Natural killer cell (primary cell): ENCODE results near the gene S100A5. TPM values are rescaled to one million over a fixed set of nuclear protein-coding genes. Genes with fewer than 3 reads are reported as not detected.

Experiments
- ATAC-seq, 3 donors: fragments of 150-1000 bp in 2 of 3; fragments of 200-7000 bp in 1 of 3; cut with Tn5 transposase; 1 replicate in 1 of 3; 2 replicates in 2 of 3; pipeline ENCODE4 v1.10.0; 2021; ENCODE audit warnings: mild to moderate bottlenecking in 2 of 3, moderate library complexity in 2 of 3
- DNase-seq, 2 donors: peaks; one replicate each; pipeline versions ENCODE4 v3.0.0 to v3.0.0-alpha.2; 2013 to 2021; ENCODE audit warnings: mixed read lengths in 1 of 2
- H3K27ac ChIP-seq: one replicate; pipeline ENCODE4 v1.5.1; 2013; ENCODE audit warnings: mild to moderate bottlenecking, low read length
- H3K27me3 ChIP-seq: one replicate; pipeline ENCODE4 v1.6.1; 2013; ENCODE audit warnings: low read length; ENCODE audit not compliant: control insufficient read depth, insufficient read depth
- H3K36me3 ChIP-seq: one replicate; pipeline ENCODE4 v1.6.1; 2013; ENCODE audit warnings: low read length; ENCODE audit not compliant: control insufficient read depth, insufficient read depth
- H3K4me1 ChIP-seq: one replicate; pipeline ENCODE4 v1.6.1; 2013; ENCODE audit warnings: low read length; ENCODE audit not compliant: control insufficient read depth, insufficient read depth
- H3K4me3 ChIP-seq: one replicate; pipeline ENCODE4 v1.5.1; 2013; ENCODE audit warnings: low read length
- H3K9me3 ChIP-seq: one replicate; pipeline ENCODE4 v1.6.1; 2013; ENCODE audit warnings: low read length; ENCODE audit not compliant: control insufficient read depth, insufficient read depth
- H3K27ac Mint-ChIP-seq, 2 donors: one replicate each; pipeline ENCODE4 v1.8.0; 2022; ENCODE audit warnings: mild to moderate bottlenecking in 2 of 2, mixed read lengths in 2 of 2, moderate library complexity in 1 of 2
- H3K27me3 Mint-ChIP-seq, 2 donors: one replicate each; pipeline ENCODE4 v1.8.0; 2022; ENCODE audit warnings: low read depth in 2 of 2, mixed read lengths in 2 of 2
- H3K36me3 Mint-ChIP-seq: one replicate; pipeline ENCODE4 v1.8.0; 2022; ENCODE audit warnings: mixed read lengths
- H3K4me1 Mint-ChIP-seq, 2 donors: one replicate each; pipeline ENCODE4 v1.8.0; 2022; ENCODE audit warnings: mixed read lengths in 2 of 2
- H3K4me3 Mint-ChIP-seq: one replicate; pipeline ENCODE4 v1.8.0; 2022; ENCODE audit warnings: mild to moderate bottlenecking, moderate library complexity, mixed read lengths
- H3K9me3 Mint-ChIP-seq, 2 donors: one replicate each; pipeline ENCODE4 v1.8.0; 2022; ENCODE audit warnings: mixed read lengths in 2 of 2
- CTCF ChIP-seq: fragments of 200-600 bp; IDR thresholded peaks from one replicate; pipeline ENCODE4 v1.8.0; 2022; ENCODE audit warnings: antibody characterized with exemption
- WGBS: methylation state at CpG from one replicate; pipeline ENCODE4 v1.1.7; 2013; ENCODE audit warnings: missing lambda C conversion rate; ENCODE audit not compliant: insufficient coverage; 5-methylcytosine and 5-hydroxymethylcytosine counted together
- intact Hi-C: fragments of 100-400 bp; cut with micrococcal nuclease; formaldehyde crosslinking; loops from one replicate; pipeline ENCODE4 v1.14.2; 2022
- total RNA-seq, 4 donors: library from RNA; stranded (reverse); fragments of 120-200 nt in 1 of 4; gene quantifications; one replicate each; pipeline versions ENCODE4 v1.2.3 to v1.2.4, GENCODE V29; 2013 to 2022

Gene S100A5
- total RNA-seq, 3 donors from 2014 or later (not counting 1 experiment from before 2014, with no cell fraction given): not detected

GRCh38 chr1:153532769-153533599 is 7.8 kb downstream of the S100A5 start:
- no peaks in the 10 kb centered on the region for H3K27me3 ChIP-seq
- Mint-ChIP-seq H3K4me1 (peaks cover 50 to 57% of the 10 kb centered on the region in 2 donors), H3K27me3 (no peaks in the 10 kb centered on the region), H3K36me3 (no peaks in the 10 kb centered on the region), H3K27ac (peak overlapping the region; percentile 90 to 94), H3K9me3 (no peaks in the 10 kb centered on the region), H3K4me3 (peak overlapping the region; percentile 84)
- H3K9me3 ChIP-seq: no peaks in the 10 kb centered on the region
- intact Hi-C loops: loop anchor here (1.0 kb wide), 1 partner anchor 35 kb away; no protein-coding TSS in a partner anchor
- peak overlapping the region; percentile 71 for H3K27ac ChIP-seq
- peaks cover 8% of the 10 kb centered on the region for H3K36me3 ChIP-seq
- WGBS: 38% methylated on average over 34 of the region's 34 CpGs
- peak overlapping the region; percentile 1 for H3K4me3 ChIP-seq
- DNase-seq (peak; percentile 73 to 88), ATAC-seq (no peak)
- H3K4me1 ChIP-seq: peaks cover 59% of the 10 kb centered on the region
- peak; percentile 78 for TF ChIP-seq CTCF

- no peak for TF ChIP-seq CTCF
- peak overlapping the region; percentile 84 for H3K4me3 Mint-ChIP-seq
- H3K4me1 Mint-ChIP-seq: peaks cover 50 to 53% of the 10 kb centered on the region in 2 donors
- 81% methylated on average over 2 of the region's 2 CpGs for WGBS
- peak in 1 of 2 donors; percentile 67 for DNase-seq
- H3K9me3 Mint-ChIP-seq: no peaks in the 10 kb centered on the region
- peak overlapping the region; percentile 90 to 94 for H3K27ac Mint-ChIP-seq
- Histone ChIP-seq H3K4me1 (peaks cover 57% of the 10 kb centered on the region), H3K27ac (peak overlapping the region; percentile 71), H3K4me3 (no peak overlapping the region), H3K9me3 (no peaks in the 10 kb centered on the region), H3K27me3 (no peaks in the 10 kb centered on the region), H3K36me3 (peaks cover 8% of the 10 kb centered on the region)
- intact Hi-C loops: no loop called here
- H3K36me3 Mint-ChIP-seq: no peaks in the 10 kb centered on the region
- peak; percentile 22 to 30 (median 27) for ATAC-seq
- no peaks in the 10 kb centered on the region for H3K27me3 Mint-ChIP-seq
Measured at GRCh38 chr1:153532181-153532580, 8.6 kb downstream of the S100A5 start.

GRCh38 chr1:153531638-153532037 is 9.1 kb downstream of the S100A5 start:
- no peak for DNase-seq
- Histone ChIP-seq H3K4me1 (peaks cover 51% of the 10 kb centered on the region), H3K4me3 (no peak overlapping the region), H3K27me3 (no peaks in the 10 kb centered on the region), H3K27ac (peak overlapping the region; percentile 71), H3K36me3 (peaks cover 8% of the 10 kb centered on the region), H3K9me3 (no peaks in the 10 kb centered on the region)
- H3K4me3 Mint-ChIP-seq: no peak overlapping the region
- no peaks in the 10 kb centered on the region for H3K36me3 Mint-ChIP-seq
- intact Hi-C loops: no loop called here
- TF ChIP-seq CTCF: no peak
- no peaks in the 10 kb centered on the region for H3K27me3 Mint-ChIP-seq
- no peaks in the 10 kb centered on the region for H3K9me3 Mint-ChIP-seq
- no peak for ATAC-seq
- 80% methylated on average over 3 of the region's 3 CpGs for WGBS
- H3K27ac Mint-ChIP-seq: peak overlapping the region; percentile 90 to 94
- H3K4me1 Mint-ChIP-seq: peaks cover 47 to 48% of the 10 kb centered on the region in 2 donors
